GM21576 (cell line): Measurements from ENCODE around the gene VILL.
"Not testable (repeated sequence)": the region's sequence is repeated elsewhere in the genome, so short reads cannot be mapped to it uniquely, and the experiment has no call there.

Source experiments
- ATAC-seq: cut with Tn5 transposase; IDR thresholded peaks from one replicate; pipeline ENCODE4 v1.9.1; 2021; ENCODE audit warnings: mild to moderate bottlenecking, moderate library complexity; ENCODE audit not compliant: unreplicated experiment

VILL gene

DNA sequence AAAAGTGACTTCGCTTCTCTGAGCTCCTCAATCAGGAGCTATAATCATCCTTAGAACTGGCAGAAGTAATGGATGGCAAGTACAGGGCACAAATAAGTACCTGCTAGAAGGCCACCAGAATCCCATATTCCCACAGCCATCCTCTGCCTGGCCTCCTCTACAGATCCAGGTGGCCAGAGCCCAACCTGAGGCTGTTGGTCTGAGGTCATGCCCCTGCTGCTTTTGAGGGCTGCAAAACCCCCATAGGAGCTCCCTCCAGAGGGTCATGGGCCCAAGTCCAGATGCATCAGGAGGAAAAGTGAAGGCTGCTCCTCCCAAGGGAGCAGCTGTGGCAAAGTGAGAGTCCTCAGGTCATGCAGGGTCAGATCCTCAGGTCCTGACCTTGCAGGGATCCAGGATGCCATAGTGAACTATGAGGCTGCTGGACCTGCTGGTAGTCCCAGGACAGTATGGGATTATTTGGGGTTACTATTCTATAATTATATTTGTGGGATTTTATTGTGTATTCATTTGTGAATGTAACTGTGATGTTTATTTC is 41.8 kb downstream of the VILL start:
- no peak for ATAC-seq

DNA sequence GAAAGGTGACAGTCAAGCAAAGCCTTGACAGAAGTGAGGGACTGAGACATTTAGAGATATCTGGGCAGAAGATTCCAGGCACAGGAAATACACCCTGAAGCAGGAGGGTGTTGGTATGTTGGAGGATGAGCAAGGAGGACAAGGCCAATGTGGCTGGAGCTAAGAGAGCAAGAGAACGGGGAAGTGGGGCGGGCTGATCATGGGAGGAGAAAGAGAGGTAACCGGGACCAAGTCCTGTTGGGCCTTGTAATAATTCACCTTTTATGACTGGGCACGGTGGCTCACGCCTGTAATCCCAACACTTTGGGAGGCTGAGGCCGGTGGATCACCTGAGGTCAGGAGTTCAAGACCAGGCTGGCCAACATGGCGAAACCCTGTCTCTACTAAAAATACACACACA is 43.0 kb downstream of the VILL start:
- not testable (repeated sequence) for ATAC-seq

DNA sequence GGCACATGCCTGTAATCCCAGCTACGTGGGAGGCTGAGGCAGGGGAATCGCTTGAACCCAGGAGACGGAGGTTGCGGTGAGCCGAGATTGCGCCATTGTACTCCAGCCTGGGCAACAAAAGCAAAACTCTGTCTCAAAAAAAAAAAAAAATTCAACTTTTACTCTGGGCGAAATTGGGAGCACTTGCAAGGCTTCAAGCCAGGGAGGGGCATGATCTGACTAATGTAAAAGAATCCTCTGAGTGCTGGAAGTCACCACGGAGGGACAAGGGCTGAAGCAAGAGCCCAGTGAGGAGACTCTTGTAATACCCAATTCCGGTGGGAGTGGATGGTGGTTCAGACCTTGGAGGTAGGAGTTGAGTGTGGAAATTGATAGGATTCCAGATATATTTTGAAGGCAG is 43.7 kb downstream of the VILL start:
- ATAC-seq, result not testable (repeated sequence)

DNA sequence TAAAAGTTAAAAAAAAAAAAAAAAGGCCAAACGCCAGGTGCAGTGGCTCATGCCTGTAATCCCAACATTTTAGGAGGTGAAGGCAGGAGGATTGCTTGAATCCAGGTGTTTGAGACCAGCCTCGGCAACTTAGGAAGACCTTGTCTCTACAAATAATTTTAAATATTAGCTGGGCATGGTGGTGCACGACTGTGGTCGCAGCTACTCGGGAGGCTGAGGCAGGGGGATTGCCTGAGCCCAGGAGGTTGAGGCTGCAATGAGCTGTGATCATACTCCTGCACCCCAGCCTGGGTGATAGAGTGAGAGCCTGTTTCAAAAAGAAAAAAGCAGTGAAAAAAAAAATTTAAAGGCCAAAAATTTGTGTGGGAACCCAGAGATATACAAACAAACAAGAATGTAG is 45.7 kb downstream of the VILL start:
- no peak for ATAC-seq

DNA sequence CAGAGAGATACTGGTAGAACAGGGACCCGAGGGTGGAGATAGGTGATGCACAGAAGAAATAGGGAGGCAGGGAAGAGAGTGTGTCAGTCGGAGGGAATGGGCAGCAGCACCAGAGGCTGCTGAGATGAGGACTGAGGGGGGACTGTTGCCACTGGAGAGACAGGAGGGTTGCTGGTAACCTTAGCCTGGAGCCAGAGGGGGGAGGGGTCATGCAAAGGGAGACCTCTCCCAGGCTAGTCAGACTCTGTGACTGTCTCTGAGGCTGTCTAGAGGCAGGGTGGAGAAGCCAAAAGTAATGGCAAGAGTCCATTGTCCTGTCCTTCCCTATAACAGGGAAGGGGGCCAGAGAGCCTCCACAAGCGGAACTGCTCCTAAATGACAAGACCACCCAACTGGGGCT is 46.3 kb downstream of the VILL start:
- no peak for ATAC-seq

DNA sequence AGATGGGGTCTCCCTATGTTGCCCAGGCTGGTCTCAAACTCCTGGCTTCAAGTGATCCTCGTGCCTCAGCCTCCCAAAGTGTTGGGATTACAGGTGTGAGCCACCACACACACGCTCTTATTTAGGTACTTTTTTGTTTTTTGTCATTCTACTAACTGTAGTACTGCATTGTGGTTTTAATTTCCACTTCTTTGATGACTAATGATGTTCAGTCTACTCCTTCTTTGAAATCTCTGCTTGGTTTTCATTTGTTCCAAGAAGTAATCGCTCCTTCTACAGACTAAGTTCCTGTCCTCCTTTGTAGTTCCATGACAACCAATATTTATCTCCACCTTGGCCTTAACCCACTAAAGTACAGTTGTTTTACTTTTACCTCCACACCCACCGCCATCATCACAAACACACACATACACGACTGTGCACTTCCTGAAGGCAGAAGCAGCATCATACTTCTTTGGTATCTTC is 47.9 kb downstream of the VILL start:
- no peak for ATAC-seq

DNA sequence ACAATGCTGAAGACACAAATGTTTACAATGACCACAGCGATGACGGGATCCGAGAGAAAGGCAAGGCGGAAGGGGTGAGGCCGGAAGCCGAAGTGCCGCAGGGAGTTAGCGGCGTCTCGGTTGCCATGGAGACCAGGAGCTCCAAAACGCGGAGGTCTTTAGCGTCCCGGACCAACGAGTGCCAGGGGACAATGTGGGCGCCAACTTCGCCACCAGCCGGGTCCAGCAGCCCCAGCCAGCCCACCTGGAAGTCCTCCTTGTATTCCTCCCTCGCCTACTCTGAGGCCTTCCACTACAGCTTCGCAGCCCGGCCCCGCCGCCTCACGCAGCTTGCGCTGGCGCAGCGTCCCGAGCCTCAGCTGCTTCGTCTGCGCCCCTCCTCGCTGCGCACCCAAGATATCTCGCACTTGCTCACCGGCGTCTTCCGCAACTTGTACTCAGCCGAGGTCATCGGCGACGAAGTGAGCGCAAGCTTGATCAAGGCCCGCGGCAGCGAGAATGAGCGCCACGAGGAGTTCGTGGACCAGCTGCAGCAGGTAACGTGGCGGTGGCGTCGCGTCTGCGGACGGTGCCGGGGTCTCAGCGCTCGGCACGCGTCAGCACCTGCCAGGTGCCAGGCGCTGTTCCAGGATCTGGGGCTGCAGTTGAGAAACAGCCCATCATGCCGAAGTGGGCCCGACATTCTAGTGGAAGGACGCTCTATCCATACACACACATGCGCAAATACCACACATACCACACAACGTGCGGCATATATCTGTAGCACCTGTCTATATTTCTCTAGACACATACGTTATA is 48.7 kb downstream of the VILL start, which contains the start of gene DLEC1:
Gene DLEC1 (plus strand): TSS at position 108 of the 798 bp plus-strand sequence. CDS start 18 bp downstream, at position 126.
- ATAC-seq, result peak; percentile 75

DNA sequence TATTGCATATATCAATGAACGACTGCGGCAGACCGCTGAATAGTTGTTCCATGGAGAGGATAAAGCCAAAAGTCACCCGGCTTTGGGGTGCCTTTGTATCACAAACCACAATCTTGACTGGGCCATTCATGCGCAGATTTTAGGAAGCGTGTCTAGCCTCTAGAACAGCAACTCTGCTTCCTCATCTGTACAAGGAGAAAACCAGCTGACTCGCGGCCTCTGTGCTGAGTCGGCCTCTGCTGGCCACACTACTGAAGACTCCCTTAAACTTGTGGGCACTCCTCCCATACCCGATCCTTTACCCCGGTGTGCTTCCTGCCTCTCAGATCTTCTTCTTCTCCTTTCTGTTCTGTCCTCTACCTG is 49.3 kb downstream of the VILL start:
- ATAC-seq, result peak; percentile 73

DNA sequence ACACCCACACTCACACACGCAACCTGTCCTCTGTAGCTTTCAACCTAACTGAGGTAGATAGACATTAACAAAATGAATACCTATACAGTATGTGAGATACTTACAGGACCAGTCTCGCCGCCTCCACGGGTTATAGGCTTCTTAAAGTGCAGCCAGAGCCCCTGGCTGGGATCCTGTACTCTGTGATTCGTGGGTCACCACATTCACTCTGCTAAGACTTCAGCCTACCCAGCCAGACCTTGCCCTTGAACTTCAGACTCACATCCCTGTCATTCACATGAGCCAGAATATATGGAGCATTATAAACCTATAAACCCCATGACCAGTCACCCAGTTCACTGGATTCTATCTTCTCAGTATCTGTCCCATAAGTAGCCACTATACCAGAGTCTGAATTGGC is 49.8 kb downstream of the VILL start:
- no peak for ATAC-seq

DNA sequence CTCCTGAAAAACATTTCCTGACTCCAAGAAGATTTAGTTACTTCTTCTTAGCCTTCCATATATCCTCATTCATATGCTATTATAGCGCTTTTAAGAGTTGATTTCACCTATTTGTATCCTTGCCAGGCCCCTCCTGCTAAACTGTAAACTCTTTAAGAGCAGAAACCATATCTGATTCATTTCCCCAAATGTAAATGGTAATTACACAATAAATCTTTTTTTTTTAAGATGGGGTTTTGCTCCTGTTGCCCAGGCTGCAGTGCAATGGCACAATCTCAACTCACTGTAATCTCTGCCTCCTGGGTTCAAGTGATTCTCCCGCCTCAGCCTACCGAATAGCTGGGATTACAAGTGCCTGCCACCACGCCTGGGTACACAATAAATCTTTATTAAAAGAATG is 52.9 kb downstream of the VILL start:
- ATAC-seq, result no peak

DNA sequence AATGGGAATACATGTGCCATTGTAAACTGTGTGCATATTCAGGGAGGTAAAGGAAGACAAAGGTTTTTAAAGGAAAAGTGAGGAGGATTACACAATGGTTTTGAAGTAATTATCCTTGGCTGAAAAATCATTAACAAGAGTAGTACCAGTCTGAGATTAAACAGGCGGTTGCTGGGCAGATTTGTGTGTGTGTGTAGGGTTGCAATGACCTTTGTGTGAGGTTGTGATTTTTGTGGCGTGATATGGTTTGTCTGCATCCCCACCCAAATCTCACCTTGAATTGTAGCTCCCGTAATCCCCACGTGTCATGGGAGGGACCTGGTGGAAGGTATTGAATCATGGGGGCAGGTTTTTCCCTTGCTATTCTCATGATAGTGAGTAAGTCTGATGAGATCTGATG is 55.4 kb downstream of the VILL start:
- ATAC-seq, result no peak

DNA sequence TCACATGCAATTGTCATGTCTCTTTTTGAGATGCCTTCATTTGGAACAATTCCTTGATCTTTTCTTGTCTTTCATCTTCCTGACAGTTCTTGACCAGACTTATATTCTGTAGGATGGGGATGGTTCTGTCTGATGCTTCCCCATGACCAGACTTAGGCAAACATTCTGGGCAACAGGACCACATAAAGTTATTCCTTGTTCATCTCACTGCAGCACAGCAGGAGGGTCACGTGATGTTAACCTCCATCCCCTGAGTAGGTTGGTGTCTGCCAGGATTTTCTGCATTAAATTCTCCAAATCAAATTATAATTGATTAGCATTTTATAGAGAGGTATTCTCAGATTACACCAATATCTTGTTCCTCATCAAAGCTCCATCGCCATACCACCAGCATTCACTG is 56.2 kb downstream of the VILL start:
- ATAC-seq, result no peak

DNA sequence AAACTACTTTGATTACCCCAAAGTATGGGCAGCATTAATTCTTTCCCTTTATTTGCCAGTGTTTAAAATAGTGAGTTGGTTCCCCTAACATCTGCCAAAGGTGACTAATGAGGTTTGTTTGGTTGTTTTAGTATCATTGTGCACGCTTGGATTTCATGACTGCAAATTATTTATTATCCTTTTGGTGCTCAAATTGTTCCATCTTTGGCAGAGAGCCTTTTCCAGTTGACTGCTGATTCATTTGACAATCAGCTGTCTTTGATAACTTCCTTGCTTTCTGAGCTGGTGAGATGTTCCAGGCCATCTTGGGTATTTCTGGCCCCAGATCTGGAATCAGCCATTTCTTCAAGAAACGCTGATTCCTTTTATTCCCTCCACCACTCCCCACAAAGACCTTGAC is 57.3 kb downstream of the VILL start:
- no peak for ATAC-seq

DNA sequence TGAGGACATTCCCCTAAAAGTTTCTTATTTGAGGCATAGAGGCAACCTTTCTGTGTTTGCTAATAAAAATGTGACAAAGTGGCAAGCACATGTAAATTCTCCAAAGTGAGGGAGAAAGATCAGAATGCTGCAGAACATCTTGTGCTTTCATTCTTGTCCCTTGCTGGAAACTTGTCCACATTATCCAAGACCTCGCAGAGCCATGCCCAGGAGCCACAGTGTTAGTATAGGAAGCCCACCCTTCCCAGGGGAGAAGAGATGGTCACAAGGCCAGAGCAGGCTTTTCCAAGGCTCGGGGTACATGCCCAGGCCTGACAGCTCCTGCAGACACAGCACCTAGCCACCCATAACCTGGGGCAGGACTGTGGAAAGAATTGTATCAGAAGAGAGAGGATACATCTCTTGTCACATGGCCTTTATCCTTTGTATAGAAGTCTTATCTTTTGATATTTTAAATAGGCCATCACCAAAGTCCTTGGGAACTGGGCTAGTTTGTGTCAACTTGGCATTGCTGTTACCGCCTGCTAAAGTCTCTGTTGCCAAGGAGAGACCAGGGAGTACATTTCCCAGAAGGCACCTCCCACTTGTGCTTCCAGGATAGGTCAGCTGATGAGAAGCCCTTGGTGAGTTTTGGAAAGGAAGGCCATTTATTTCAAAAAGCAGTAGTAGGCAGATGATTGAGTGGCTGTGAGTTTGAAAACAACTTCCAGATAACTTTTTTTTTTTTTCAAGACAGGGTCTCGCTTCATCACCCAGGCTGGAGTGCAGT is 59.0 kb downstream of the VILL start:
- no peak for ATAC-seq

DNA sequence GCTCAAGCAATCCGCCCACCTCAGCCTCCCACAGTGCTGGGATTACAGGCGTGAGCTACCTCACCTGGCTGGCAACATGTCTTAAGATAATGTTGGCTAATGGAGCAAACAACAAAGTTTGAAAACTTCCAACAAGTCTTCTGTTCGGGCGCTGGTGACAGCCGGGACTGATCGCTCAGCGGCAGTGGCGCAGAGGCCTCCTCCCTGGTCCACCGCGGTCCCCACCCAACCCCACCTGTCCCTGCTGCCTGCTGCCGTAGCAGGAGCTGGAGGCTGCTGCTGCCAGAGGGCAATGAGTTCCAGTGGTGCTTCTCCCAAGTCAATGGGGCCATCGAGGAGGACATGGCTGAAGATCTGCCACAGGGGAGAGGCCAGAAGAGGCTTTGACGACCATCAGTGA is 60.5 kb downstream of the VILL start:
- no peak for ATAC-seq

DNA sequence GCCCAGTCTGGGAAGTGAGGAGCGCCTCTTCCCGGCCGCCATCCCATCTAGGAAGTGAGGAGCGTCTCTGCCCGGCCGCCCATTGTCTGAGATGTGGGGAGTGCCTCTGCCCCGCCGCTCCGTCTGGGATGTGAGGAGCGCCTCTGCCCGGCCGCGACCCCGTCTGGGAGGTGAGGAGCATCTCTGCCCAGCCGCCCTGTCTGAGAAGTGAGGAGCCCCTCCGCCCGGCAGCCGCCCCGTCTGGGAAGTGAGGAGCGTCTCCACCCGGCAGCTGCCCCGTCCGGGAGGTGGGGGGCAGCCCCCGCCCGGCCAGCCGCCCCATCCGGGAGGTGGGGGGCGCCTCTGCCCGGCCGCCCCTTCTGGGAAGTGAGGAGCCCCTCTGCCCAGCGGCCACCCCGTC is 62.7 kb downstream of the VILL start:
- not testable (repeated sequence) for ATAC-seq

DNA sequence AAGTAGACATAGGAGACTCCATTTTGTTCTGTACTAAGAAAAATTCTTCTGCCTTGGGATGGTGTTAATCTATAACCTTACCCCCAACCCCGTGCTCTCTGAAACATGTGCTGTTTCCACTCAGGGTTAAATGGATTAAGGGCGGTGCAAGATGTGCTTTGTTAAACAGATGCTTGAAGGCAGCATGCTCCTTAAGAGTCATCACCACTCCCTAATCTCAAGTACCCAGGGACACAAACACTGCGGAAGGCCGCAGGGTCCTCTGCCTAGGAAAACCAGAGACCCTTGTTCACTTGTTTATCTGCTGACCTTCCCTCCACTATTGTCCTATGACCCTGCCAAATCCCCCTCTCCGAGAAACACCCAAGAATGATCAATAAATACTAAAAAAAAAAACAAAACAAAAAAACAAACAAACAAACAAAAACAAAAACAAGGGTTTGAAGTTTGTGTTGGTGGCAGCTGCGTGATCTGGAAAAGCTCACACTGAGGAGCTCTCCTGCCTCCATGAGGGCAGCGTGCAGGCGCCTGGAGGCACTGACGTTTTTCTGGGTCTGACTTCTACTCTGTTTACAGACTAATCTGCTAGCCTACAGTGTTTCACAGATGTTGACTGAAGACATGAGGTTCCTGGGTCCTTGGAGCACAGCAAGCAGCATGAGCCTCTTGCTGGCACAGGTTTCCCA is 63.4 kb downstream of the VILL start:
- not testable (repeated sequence) for ATAC-seq

DNA sequence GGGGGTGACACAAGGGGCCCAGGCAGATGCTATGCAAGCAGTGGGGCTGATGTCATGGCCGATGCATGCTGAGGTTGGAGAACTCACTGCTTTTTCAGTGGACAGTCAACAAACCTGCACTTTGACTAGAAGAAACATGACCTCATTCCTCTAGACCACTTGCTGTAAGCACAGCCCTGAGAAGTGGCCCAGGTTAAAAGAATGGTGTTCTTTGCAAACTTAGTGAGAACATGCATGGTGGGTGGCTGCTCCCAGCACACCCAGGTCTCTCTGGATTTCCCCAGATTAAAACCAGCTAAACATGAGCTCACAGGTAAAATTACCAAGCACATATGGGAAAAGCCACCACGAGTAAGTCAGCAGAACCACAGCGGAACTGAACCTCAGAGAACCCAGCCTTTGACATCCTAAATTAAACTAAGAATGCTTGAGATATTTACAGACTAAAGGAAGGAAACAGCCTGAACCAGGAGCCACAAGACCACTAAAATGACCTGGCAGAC is 64.0 kb downstream of the VILL start:
- ATAC-seq, result no peak
